BJ (cell line): Measurements from ENCODE around the gene SH3RF3. TPM values are rescaled to one million over a fixed set of nuclear protein-coding genes. Genes with fewer than 3 reads are reported as not detected.

Source experiments
- CTCF ChIA-PET: fragments of 350-600 bp; formaldehyde crosslinking; extraction: SDS; loops from one replicate; lab custom pipeline; 2021; ENCODE audit warnings: antibody characterized with exemption, inconsistent platforms; lab: Yijun Ruan, JAX
- POLR2A ChIA-PET: fragments of 300-600 bp; sonication (Branson Sonifier 250); formaldehyde crosslinking; extraction: SDS; loops from one replicate; lab custom pipeline; 2021; ENCODE audit warnings: antibody characterized with exemption; lab: Charles Lee
- DNase-seq: peaks from one replicate; pipeline ENCODE4 v3.0.0-alpha.2; 2011; ENCODE audit warnings: low read depth
- H3K27me3 ChIP-seq: 2 replicates; pipeline ENCODE4 v1.6.0; 2011; ENCODE audit warnings: low read length; ENCODE audit not compliant: control insufficient read depth, insufficient read depth
- H3K36me3 ChIP-seq: 2 replicates; pipeline ENCODE4 v1.5.1; 2011; ENCODE audit warnings: low read length; ENCODE audit not compliant: control insufficient read depth, insufficient read depth
- H3K4me3 ChIP-seq: 2 replicates; pipeline ENCODE4 v1.5.1; 2011; ENCODE audit warnings: low read depth, mild to moderate bottlenecking, control low read depth, low read length
- polyA plus RNA-seq: library from polyadenylated mRNA; depleted of rRNA; stranded (reverse); fragments of >200 nt; gene quantifications from 2 replicates; pipeline ENCODE4 v1.2.3, GENCODE V29; 2011
- TF ChIP-seq, protein P1 (sequence below): IDR thresholded peaks from 2 replicates; pipeline ENCODE4 v1.5.1; 2011; ENCODE audit warnings: low read depth, mild to moderate bottlenecking, control low read depth, inconsistent platforms, low read length, moderate library complexity; ENCODE audit not compliant: insufficient read depth

Gene SH3RF3
- polyA plus RNA-seq, 1 experiment = 3.6 TPM

- Histone ChIP-seq H3K4me3 (no peak overlapping the region), H3K36me3 (peaks cover 1% of the 10 kb centered on the region; the same call in 1 of the 2 replicates), H3K27me3 (no peaks in the 10 kb centered on the region)
- POLR2A ChIA-PET = no interaction called here
- CTCF ChIA-PET = no interaction called here
- DNase-seq = no peak
- TF ChIP-seq, protein P1, sequence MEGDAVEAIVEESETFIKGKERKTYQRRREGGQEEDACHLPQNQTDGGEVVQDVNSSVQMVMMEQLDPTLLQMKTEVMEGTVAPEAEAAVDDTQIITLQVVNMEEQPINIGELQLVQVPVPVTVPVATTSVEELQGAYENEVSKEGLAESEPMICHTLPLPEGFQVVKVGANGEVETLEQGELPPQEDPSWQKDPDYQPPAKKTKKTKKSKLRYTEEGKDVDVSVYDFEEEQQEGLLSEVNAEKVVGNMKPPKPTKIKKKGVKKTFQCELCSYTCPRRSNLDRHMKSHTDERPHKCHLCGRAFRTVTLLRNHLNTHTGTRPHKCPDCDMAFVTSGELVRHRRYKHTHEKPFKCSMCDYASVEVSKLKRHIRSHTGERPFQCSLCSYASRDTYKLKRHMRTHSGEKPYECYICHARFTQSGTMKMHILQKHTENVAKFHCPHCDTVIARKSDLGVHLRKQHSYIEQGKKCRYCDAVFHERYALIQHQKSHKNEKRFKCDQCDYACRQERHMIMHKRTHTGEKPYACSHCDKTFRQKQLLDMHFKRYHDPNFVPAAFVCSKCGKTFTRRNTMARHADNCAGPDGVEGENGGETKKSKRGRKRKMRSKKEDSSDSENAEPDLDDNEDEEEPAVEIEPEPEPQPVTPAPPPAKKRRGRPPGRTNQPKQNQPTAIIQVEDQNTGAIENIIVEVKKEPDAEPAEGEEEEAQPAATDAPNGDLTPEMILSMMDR = no peak
Observed at GRCh38 chr2:109275120-109276012, 146.4 kb downstream of the SH3RF3 start.

GRCh38 chr2:109277406-109277805 lies 148.4 kb downstream of the SH3RF3 start:
- H3K36me3 ChIP-seq = peaks cover 1% of the 10 kb centered on the region; the same call in 1 of the 2 replicates
- no peak for DNase-seq
- ChIA-PET POLR2A (no interaction called here), CTCF (interaction anchor here (0.7 kb wide), 1 partner anchor 149 kb away, joined by 4 read pairs; no protein-coding TSS in a partner anchor)
- TF ChIP-seq, protein P1 = no peak
- H3K4me3 ChIP-seq = no peak overlapping the region
- H3K27me3 ChIP-seq = no peaks in the 10 kb centered on the region

DNA sequence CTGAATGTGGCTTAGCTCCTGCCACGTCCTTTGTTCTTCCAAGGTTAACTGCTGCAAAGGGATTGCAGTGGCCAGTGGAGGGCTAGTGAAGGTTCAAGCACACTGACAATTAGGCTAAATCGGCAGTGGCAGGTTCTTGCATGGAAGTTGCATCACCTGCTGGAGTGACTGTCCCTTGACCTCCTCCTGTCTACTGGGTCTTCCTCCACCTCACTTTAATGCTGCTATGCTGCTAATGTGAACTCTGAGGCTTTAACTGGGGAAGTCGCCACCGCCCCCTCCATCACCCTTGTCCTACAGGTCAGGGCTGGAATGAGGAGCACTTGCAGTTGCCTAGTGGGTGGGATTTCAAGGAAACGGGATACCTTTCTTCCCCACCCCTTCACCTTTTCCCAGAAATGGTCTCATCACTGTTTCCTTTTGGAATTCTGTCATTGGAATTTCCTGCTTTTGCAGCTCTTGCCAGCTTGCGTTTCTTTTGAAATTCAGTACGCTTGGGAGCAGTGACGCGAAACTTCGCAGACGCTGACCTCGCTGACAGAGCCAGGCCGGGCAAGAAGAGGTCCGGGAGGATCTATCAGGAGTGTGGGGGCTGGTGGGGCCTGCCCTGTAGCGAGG lies 150.3 kb downstream of the SH3RF3 start:
- CTCF ChIA-PET = no interaction called here

DNA sequence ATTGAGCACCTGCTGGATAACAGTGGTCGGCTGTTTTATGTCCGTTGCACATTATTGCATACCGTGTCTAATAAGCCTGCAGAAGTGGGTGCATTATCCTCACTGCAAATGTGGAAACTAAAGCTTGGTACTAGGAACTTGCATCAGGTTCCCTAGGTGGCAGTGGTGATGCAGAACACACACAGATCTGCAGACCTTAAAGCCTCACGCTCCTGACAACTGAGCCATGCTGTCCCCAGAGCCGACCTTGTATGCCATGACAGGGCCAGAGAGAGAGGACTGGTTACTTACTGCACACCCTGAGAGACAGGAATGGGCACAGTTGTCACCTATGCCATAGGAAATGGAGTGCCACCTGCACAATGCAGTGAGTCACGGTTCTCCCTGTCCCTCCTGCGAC lies 151.8 kb downstream of the SH3RF3 start:
- TF ChIP-seq, protein P1 = no peak
- CTCF ChIA-PET = interaction anchor here (0.7 to 2.1 kb wide), 4 partner anchors 9 to 154 kb away, joined by 3 to 5 read pairs (median 4); no protein-coding TSS in a partner anchor

More for the DNA sequence above, 150.3 kb downstream of the SH3RF3 start:
- DNase-seq = no peak
- Histone ChIP-seq H3K27me3 (no peaks in the 10 kb centered on the region), H3K36me3 (no peaks in the 10 kb centered on the region), H3K4me3 (no peak overlapping the region)
- POLR2A ChIA-PET = no interaction called here
- TF ChIP-seq, protein P1 = no peak

DNA sequence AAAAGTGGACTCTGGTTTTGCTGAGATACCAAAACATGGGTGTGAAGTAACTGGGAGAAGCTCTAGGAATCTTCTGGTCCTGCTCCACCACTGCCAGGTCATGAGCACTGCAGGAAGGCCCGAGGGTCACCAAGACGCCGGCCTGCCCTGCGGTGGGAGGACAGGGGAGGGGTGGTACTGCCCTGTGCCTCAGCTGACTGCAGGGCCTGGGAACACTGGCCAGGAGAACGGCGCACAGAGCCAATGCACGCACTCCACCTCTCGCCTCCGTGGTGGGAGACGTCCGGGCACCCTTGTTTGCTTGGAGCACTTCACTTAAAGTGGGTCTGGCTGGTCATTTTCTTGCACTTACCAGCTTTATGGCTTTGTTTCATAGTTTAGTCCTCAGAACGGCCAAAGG lies 153.4 kb downstream of the SH3RF3 start:
- Histone ChIP-seq H3K4me3 (no peak overlapping the region), H3K27me3 (no peaks in the 10 kb centered on the region), H3K36me3 (no peaks in the 10 kb centered on the region)
- no peak for DNase-seq
- ChIA-PET CTCF (interaction anchor here (1.0 to 2.1 kb wide), 3 partner anchors 15 to 228 kb away, joined by 3 to 5 read pairs (median 3); no protein-coding TSS in a partner anchor), POLR2A (no interaction called here)
- TF ChIP-seq, protein P1 = no peak

More for the DNA sequence above, 151.8 kb downstream of the SH3RF3 start:
- Histone ChIP-seq H3K4me3 (no peak overlapping the region), H3K27me3 (no peaks in the 10 kb centered on the region), H3K36me3 (no peaks in the 10 kb centered on the region)
- no peak for DNase-seq
- POLR2A ChIA-PET = no interaction called here
